Cardiac muscle cell (in vitro differentiated cells and primary cell): Measurements from ENCODE around the gene PPM1H. TPM values are rescaled to one million over a fixed set of nuclear protein-coding genes. Genes with fewer than 3 reads are reported as not detected.

Experiments
- DNase-seq, 2 donors: peaks; one replicate each; pipeline versions ENCODE4 v3.0.0 to v3.0.0-alpha.2; 2010 to 2017; ENCODE audit warnings: low read depth in 1 of 2, low spot score in 1 of 2
- H3K27ac ChIP-seq: fragments of 200-600 bp; sonication (generic); 2 replicates; pipeline ENCODE4 v1.5.1; 2016
- H3K27me3 ChIP-seq: fragments of 200-600 bp; sonication (generic); 2 replicates; pipeline ENCODE4 v1.6.0; 2016; ENCODE audit warnings: control low read depth
- H3K36me3 ChIP-seq: fragments of 200-600 bp; sonication (generic); 2 replicates; pipeline ENCODE4 v1.5.1; 2016; ENCODE audit warnings: control low read depth
- H3K4me1 ChIP-seq: fragments of 200-600 bp; sonication (generic); 2 replicates; pipeline ENCODE4 v1.8.1; 2017; ENCODE audit warnings: low read depth, mild to moderate bottlenecking, mixed run types
- H3K4me3 ChIP-seq: fragments of 200-600 bp; sonication (generic); 2 replicates; pipeline ENCODE4 v1.5.1; 2016; ENCODE audit warnings: mild to moderate bottlenecking
- H3K9me3 ChIP-seq: fragments of 200-600 bp; sonication (generic); 2 replicates; pipeline ENCODE4 v1.5.1; 2017; ENCODE audit warnings: low read depth, mild to moderate bottlenecking, control low read depth
- CTCF ChIP-seq: IDR thresholded peaks from 2 replicates; pipeline ENCODE4 v1.5.1; 2012; ENCODE audit warnings: low read depth, mild to moderate bottlenecking, low read length
- polyA plus RNA-seq: library from polyadenylated mRNA; unstranded; fragments of >200 nt; fragmentation: Nextera tagmentation; extraction: Ambion mirVana; gene quantifications from 2 replicates; pipeline ENCODE4 v1.2.1, GENCODE V29; 2016
- total RNA-seq: library from RNA; depleted of rRNA; stranded (reverse); fragments of >200 nt; gene quantifications from 2 replicates; pipeline ENCODE4 v1.2.3, GENCODE V29; 2016

The PPM1H gene
- total and polyA plus RNA-seq, 2 experiments from 2014 or later, result 2.9 to 3.3 TPM

- Histone ChIP-seq H3K4me3 (no peak overlapping the region), H3K27me3 (no peaks in the 10 kb centered on the region), H3K9me3 (no peaks in the 10 kb centered on the region), H3K4me1 (peaks cover 9% of the 10 kb centered on the region), H3K36me3 (no peaks in the 10 kb centered on the region), H3K27ac (no peak overlapping the region)
- DNase-seq, result peak in 1 of 2 donors; percentile 14
- no peak for TF ChIP-seq CTCF
Observed at GRCh38 chr12:62792236-62792870, 142.6 kb downstream of the PPM1H start.

- no peak overlapping the region for H3K27ac ChIP-seq
- H3K9me3 ChIP-seq, result no peaks in the 10 kb centered on the region
- no peak for TF ChIP-seq CTCF
- no peak overlapping the region for H3K4me3 ChIP-seq
- DNase-seq, result no peak
- H3K4me1 ChIP-seq, result peaks cover 9% of the 10 kb centered on the region
- H3K27me3 ChIP-seq, result no peaks in the 10 kb centered on the region
- H3K36me3 ChIP-seq, result no peaks in the 10 kb centered on the region
Observed at GRCh38 chr12:62789851-62790250, 145.1 kb downstream of the PPM1H start.

GRCh38 chr12:62787611-62788010 is 147.3 kb downstream of the PPM1H start:
- no peak for TF ChIP-seq CTCF
- Histone ChIP-seq H3K9me3 (no peaks in the 10 kb centered on the region), H3K27ac (no peak overlapping the region), H3K4me3 (no peak overlapping the region), H3K4me1 (peaks cover 6% of the 10 kb centered on the region), H3K36me3 (no peaks in the 10 kb centered on the region), H3K27me3 (no peaks in the 10 kb centered on the region)
- peak in 1 of 2 donors; percentile 33 for DNase-seq

GRCh38 chr12:62787023-62787422 is 147.9 kb downstream of the PPM1H start:
- Histone ChIP-seq H3K4me3 (no peak overlapping the region), H3K27ac (no peak overlapping the region), H3K4me1 (peaks cover under 1% of the 10 kb centered on the region), H3K9me3 (no peaks in the 10 kb centered on the region), H3K27me3 (no peaks in the 10 kb centered on the region), H3K36me3 (no peaks in the 10 kb centered on the region)
- no peak for TF ChIP-seq CTCF
- DNase-seq, result no peak

GRCh38 chr12:62785941-62786559 is 148.9 kb downstream of the PPM1H start:
- Histone ChIP-seq H3K9me3 (no peaks in the 10 kb centered on the region), H3K27me3 (no peaks in the 10 kb centered on the region), H3K36me3 (no peaks in the 10 kb centered on the region), H3K4me3 (no peak overlapping the region), H3K4me1 (no peaks in the 10 kb centered on the region), H3K27ac (no peak overlapping the region)
- DNase-seq, result peak in 1 of 2 donors; percentile 92
- no peak for TF ChIP-seq CTCF
